ENCODE measurements around the gene MGAT4D.

DNA sequence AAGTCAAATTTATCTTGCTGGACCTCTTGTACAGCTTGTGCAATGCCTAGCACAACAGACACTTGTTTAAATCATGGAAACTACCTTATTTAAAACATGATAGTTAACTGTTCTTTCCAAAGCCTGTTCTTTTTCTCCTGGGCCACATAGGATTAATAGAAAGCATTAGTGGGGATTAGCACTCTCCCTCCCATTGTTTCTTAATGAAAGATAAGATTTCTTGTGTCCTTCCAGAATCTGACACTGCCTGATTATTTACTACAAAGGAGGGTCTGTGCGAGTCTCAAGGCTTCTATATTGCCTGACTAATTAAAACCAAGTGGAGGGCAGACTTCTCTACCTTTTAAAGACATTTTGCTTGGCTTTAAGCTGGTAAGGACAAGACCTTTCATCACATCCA, 17.3 kb upstream of the MGAT4D start:
- TF ChIP-seq EZH2phosphoT487 (IDR thresholded peaks at IDR 0.05; ENCODE audit: insufficient read depth, low read depth), result no peak
- no peak for TF ChIP-seq EZH2 (IDR thresholded peaks at IDR 0.05; ENCODE audit: insufficient read depth, poor library complexity, severe bottlenecking)

Measured in GM23248 (cell line).